HEK293 (cell line): ENCODE data around the gene DACT3.
A peak's percentile ranks its signal among the peaks of the same experiment; 100 is the strongest.

ENCODE experiments used
- CTCF ChIA-PET: fragments of 350-600 bp; formaldehyde crosslinking; extraction: SDS; loops from one replicate; lab custom pipeline; 2021; ENCODE audit warnings: antibody characterized with exemption; lab: Yijun Ruan, JAX
- POLR2A ChIA-PET: fragments of 300-600 bp; formaldehyde crosslinking; extraction: SDS; loops from one replicate; lab custom pipeline; 2020; ENCODE audit warnings: antibody characterized with exemption, inconsistent platforms; lab: Yijun Ruan, JAX
- H3K27ac ChIP-seq: fragments of 200-500 bp; sonication (Bioruptor generic); 2 replicates; pipeline ENCODE4 v1.5.1; 2014; ENCODE audit warnings: low read depth, low read length, control low read depth, inconsistent platforms; ENCODE audit errors: extremely low read depth
- H3K36me3 ChIP-seq, 2 experiments: fragments of 200-500 bp in 1 of 2; sonication (Bioruptor generic) in 1 of 2; 1 replicate in 1 of 2; 2 replicates in 1 of 2; pipeline ENCODE4 v1.5.1; 2014 to 2017; ENCODE audit warnings: inconsistent platforms in 2 of 2, low read length in 2 of 2; ENCODE audit not compliant: control insufficient read depth in 2 of 2, insufficient read depth in 1 of 2
- H3K4me1 ChIP-seq: fragments of 200-500 bp; sonication (Bioruptor generic); 2 replicates; pipeline ENCODE4 v1.5.1; 2014; ENCODE audit warnings: mild to moderate bottlenecking, low read length, inconsistent platforms; ENCODE audit not compliant: control insufficient read depth, insufficient read depth
- H3K4me3 ChIP-seq: 2 replicates; pipeline ENCODE4 v1.5.1; 2011; ENCODE audit warnings: low read depth, mild to moderate bottlenecking, control low read depth, low read length, moderate library complexity
- H3K9me3 ChIP-seq: fragments of 200-500 bp; sonication (Bioruptor generic); 2 replicates; pipeline ENCODE4 v1.5.1; 2014; ENCODE audit warnings: low read depth, low read length, inconsistent platforms; ENCODE audit not compliant: control insufficient read depth, insufficient read depth
- BCL11A ChIP-seq: fragments of 450-650 bp; formaldehyde crosslinking; IDR thresholded peaks from 2 replicates; pipeline ENCODE4 v1.5.1; 2016; ENCODE audit warnings: low read depth, missing biosample characterization, missing genetic modification characterization
- GLIS2 ChIP-seq: fragments of 450-650 bp; formaldehyde crosslinking; IDR thresholded peaks from 2 replicates; pipeline ENCODE4 v1.5.1; 2016; ENCODE audit warnings: missing biosample characterization, missing genetic modification characterization
- KLF7 ChIP-seq: fragments of 450-650 bp; formaldehyde crosslinking; IDR thresholded peaks from 2 replicates; pipeline ENCODE4 v1.5.1; 2016; ENCODE audit warnings: missing biosample characterization, missing genetic modification characterization, borderline replicate concordance
- KLF8 ChIP-seq: fragments of 450-650 bp; formaldehyde crosslinking; IDR thresholded peaks from 2 replicates; pipeline ENCODE4 v1.5.1; 2016; ENCODE audit warnings: missing biosample characterization, missing genetic modification characterization
- MEIS1 ChIP-seq: sonication (generic); formaldehyde crosslinking; IDR thresholded peaks from 2 replicates; pipeline ENCODE4 v1.8.1; 2022; ENCODE audit warnings: missing genetic modification reagents, mild to moderate bottlenecking, borderline replicate concordance
- PBX3 ChIP-seq: sonication (generic); formaldehyde crosslinking; IDR thresholded peaks from 2 replicates; pipeline ENCODE4 v1.8.1; 2022; ENCODE audit warnings: mild to moderate bottlenecking, moderate library complexity, missing genetic modification reagents
- PRDM10 ChIP-seq: fragments of 450-650 bp; formaldehyde crosslinking; IDR thresholded peaks from 2 replicates; pipeline ENCODE4 v1.5.1; 2016; ENCODE audit warnings: missing biosample characterization, missing genetic modification characterization
- RBAK ChIP-seq: fragments of 450-650 bp; formaldehyde crosslinking; IDR thresholded peaks from 2 replicates; pipeline ENCODE4 v1.5.1; 2016; ENCODE audit warnings: missing biosample characterization, missing genetic modification characterization
- REST ChIP-seq: fragments of 450-650 bp; formaldehyde crosslinking; IDR thresholded peaks from 2 replicates; pipeline ENCODE4 v1.5.1; 2016; ENCODE audit warnings: missing biosample characterization, missing genetic modification characterization
- ZBTB20 ChIP-seq: fragments of 450-650 bp; formaldehyde crosslinking; IDR thresholded peaks from 2 replicates; pipeline ENCODE4 v1.5.1; 2016; ENCODE audit warnings: missing biosample characterization, missing genetic modification characterization
- ZBTB49 ChIP-seq: fragments of 450-650 bp; formaldehyde crosslinking; IDR thresholded peaks from 2 replicates; pipeline ENCODE4 v1.5.1; 2016; ENCODE audit warnings: missing biosample characterization, missing genetic modification characterization, low read depth
- ZFHX2 ChIP-seq: fragments of 450-650 bp; formaldehyde crosslinking; conservative IDR thresholded peaks from 2 replicates; pipeline ENCODE4 v1.5.1; 2016; ENCODE audit warnings: missing biosample characterization, missing genetic modification characterization
- ZFP41 ChIP-seq: fragments of 450-650 bp; formaldehyde crosslinking; IDR thresholded peaks from 2 replicates; pipeline ENCODE4 v1.5.1; 2016; ENCODE audit warnings: missing biosample characterization, missing genetic modification characterization, borderline replicate concordance
- ZFP69B ChIP-seq: fragments of 450-650 bp; formaldehyde crosslinking; IDR thresholded peaks from 2 replicates; pipeline ENCODE4 v1.5.1; 2016; ENCODE audit warnings: missing biosample characterization, missing genetic modification characterization
- ZIC2 ChIP-seq: fragments of 450-650 bp; formaldehyde crosslinking; IDR thresholded peaks from 2 replicates; pipeline ENCODE4 v1.5.1; 2016; ENCODE audit warnings: missing biosample characterization, missing genetic modification characterization
- ZNF10 ChIP-seq: fragments of 450-650 bp; formaldehyde crosslinking; IDR thresholded peaks from 2 replicates; pipeline ENCODE4 v1.5.1; 2017; ENCODE audit warnings: missing biosample characterization, missing genetic modification characterization
- ZNF350 ChIP-seq: fragments of 450-650 bp; formaldehyde crosslinking; IDR thresholded peaks from 2 replicates; pipeline ENCODE4 v1.5.0; 2017; ENCODE audit warnings: missing biosample characterization, mild to moderate bottlenecking, missing genetic modification characterization
- ZNF416 ChIP-seq: fragments of 450-650 bp; formaldehyde crosslinking; IDR thresholded peaks from 2 replicates; pipeline ENCODE4 v1.5.1; 2016; ENCODE audit warnings: missing biosample characterization, missing genetic modification characterization
- ZNF48 ChIP-seq: fragments of 450-650 bp; formaldehyde crosslinking; IDR thresholded peaks from 2 replicates; pipeline ENCODE4 v1.5.1; 2016; ENCODE audit warnings: missing biosample characterization, missing genetic modification characterization
- ZNF560 ChIP-seq: fragments of 450-650 bp; formaldehyde crosslinking; IDR thresholded peaks from 2 replicates; pipeline ENCODE4 v1.5.1; 2017; ENCODE audit warnings: missing biosample characterization, missing genetic modification characterization, borderline replicate concordance
- ZNF621 ChIP-seq: fragments of 450-650 bp; formaldehyde crosslinking; IDR thresholded peaks from 2 replicates; pipeline ENCODE4 v1.5.1; 2017; ENCODE audit warnings: missing biosample characterization, missing genetic modification characterization
- ZNF623 ChIP-seq: fragments of 450-650 bp; formaldehyde crosslinking; IDR thresholded peaks from 2 replicates; pipeline ENCODE4 v1.5.1; 2016; ENCODE audit warnings: missing biosample characterization, missing genetic modification characterization
- ZNF639 ChIP-seq: fragments of 450-650 bp; formaldehyde crosslinking; IDR thresholded peaks from 2 replicates; pipeline ENCODE4 v1.5.1; 2016; ENCODE audit warnings: missing biosample characterization, missing genetic modification characterization
- ZNF658 ChIP-seq: fragments of 450-650 bp; formaldehyde crosslinking; IDR thresholded peaks from 2 replicates; pipeline ENCODE4; 2016; ENCODE audit warnings: missing biosample characterization, missing genetic modification characterization
- ZNF660 ChIP-seq: fragments of 450-650 bp; IDR thresholded peaks from 2 replicates; pipeline ENCODE4 v1.5.1; 2018; ENCODE audit warnings: missing biosample characterization, mild to moderate bottlenecking, missing genetic modification characterization
- ZNF664 ChIP-seq: fragments of 450-650 bp; formaldehyde crosslinking; IDR thresholded peaks from 2 replicates; pipeline ENCODE4 v1.5.1; 2016; ENCODE audit warnings: missing biosample characterization, missing genetic modification characterization

DACT3 gene

DNA sequence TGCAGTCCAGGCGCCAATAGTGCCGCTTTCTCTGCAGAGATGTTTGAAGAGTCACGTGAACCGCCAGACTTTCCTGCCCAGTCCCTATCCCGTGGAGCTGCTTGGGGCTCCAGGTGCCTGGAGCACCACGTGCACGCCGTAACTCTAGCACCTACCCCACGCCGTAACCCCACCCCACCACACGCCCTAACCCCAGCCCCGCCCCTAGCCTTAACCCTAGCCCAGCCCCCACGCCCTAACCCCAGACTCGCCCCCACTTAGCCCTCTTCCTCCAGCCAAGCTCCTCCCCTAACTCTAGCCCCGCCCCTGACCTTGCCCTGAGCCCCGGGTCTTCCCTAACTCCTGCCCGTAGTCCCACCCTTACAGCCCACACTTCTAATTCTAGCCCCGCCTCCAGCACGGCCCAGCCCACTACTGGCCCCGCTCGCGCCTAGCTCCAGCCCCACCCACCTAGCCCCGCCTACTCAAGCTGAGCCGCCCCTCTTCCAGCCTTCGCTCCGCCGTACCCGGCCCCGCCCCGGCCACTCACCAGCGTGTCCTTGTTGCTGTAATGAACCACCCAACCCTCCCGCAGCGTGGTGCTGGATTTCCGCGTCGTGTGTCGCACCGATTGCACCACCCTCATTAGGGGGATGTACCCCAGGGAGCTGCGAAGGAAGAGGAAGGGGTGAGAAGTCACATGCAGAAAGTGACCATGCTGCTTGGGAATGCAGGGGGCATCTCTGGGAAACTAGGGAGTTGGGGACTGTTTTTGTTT, 36.4 kb upstream of the DACT3 start:
- Histone ChIP-seq H3K36me3 (peaks cover 83 to 90% of the 10 kb centered on the region in 2 experiments), H3K27ac (no peak overlapping the region), H3K9me3 (no peaks in the 10 kb centered on the region), H3K4me3 (no peak overlapping the region), H3K4me1 (no peaks in the 10 kb centered on the region)
- CTCF ChIA-PET, result interaction anchor here (0.6 to 1.1 kb wide), 3 partner anchors 35 to 61 kb away, joined by 3 to 4 read pairs (median 3); partner anchors contain the start of gene DACT3
- POLR2A ChIA-PET, result interaction anchor here (1.7 kb wide), 1 partner anchor 97 kb away, joined by 5 read pairs; no protein-coding TSS in a partner anchor
- TF ChIP-seq PBX3 (CRISPR knock-in tag) (no peak), ZNF623 (tag by site-specific recombination) (no peak), BCL11A (tag by site-specific recombination) (no peak), ZBTB20 (tag by site-specific recombination) (no peak), ZNF10 (tag by site-specific recombination) (no peak), ZNF660 (tag by site-specific recombination) (no peak), REST (tag by site-specific recombination) (peak; percentile 47; the same call in 1 of the 2 replicates), ZNF48 (tag by site-specific recombination) (no peak), ZNF560 (tag by site-specific recombination) (no peak), ZNF416 (tag by site-specific recombination) (no peak), RBAK (no peak), KLF7 (tag by site-specific recombination) (0 out of 2 replicates have a peak, but pooled peaks have one; percentile 9), GLIS2 (tag by site-specific recombination) (no peak), KLF8 (tag by site-specific recombination) (peak; percentile 84; the same call in 1 of the 2 replicates), ZIC2 (tag by site-specific recombination) (peak; percentile 76), MEIS1 (CRISPR knock-in tag) (no peak), PRDM10 (tag by site-specific recombination) (peak; percentile 82), ZNF350 (no peak), ZNF664 (no peak), ZNF639 (no peak), ZBTB49 (tag by site-specific recombination) (no peak), ZNF658 (tag by site-specific recombination) (no peak), ZFP69B (no peak), ZNF621 (tag by site-specific recombination) (no peak), ZFHX2 (peak; percentile 91), ZFP41 (tag by site-specific recombination) (no peak)
